Measurements from ENCODE around the gene GAMT. TPM values are rescaled to one million over a fixed set of nuclear protein-coding genes. Genes with fewer than 3 reads are reported as not detected.

GAMT gene
- total and polyA plus RNA-seq, 2 of the 13 experiments (the other 11 are each of a cell fraction or from before 2014, with no cell fraction given): 115 to 124 TPM

DNA sequence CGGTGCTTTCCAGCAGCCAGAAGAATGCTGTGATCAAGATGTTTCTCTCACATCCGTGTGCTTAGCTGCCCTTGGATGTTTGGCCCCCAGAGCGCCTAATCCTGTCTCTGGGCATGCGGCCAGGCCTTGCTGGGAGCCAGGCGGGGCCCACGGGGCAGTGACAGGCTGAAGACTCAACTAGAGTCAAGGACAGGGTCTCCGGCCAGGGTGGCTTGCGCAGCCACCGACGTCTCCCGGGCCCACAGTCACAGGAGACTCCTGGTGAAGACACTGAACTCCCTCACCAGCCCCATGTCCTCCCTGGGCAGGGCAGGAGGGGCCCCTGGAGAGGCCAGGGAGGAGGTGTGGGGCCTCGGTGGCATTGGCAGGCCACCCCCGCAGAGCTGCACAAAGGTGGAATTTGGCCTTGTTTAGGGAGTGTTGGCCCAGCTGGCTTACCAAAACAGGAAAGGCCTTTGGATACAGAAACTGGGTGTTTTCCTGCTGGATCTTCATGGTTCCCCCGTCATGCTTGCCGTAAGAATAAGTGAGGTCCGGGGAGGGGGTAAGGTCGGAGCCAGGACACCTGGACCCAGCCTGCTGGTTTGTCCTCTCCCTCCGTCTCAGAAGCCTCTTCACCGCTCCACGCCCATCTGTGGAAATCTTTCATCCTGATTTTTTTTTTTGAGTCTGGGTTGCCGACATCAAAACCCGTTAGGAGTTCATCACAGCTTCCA lies 27.6 kb downstream of the GAMT start (continued):
- TF ChIP-seq CHCHD3 (CRISPR knock-in tag; IDR thresholded peaks at IDR 0.05) (no peak), ZNF3 (CRISPR knock-in tag; IDR thresholded peaks at IDR 0.05) (0 out of 2 replicates have a peak, but pooled peaks have one; percentile 49), ATF7-NPFF (CRISPR knock-in tag; IDR thresholded peaks at IDR 0.05; ENCODE audit: low read depth) (peak; percentile 56), ESRRA (CRISPR knock-in tag; IDR thresholded peaks at IDR 0.05; ENCODE audit: low read depth) (peak; percentile 83), ZNF790 (CRISPR knock-in tag; IDR thresholded peaks at IDR 0.05; ENCODE audit: borderline replicate concordance) (peak; percentile 13), BRD4 (CRISPR knock-in tag; IDR thresholded peaks at IDR 0.05) (peak; percentile 70; the same call in 1 of the 2 replicates), ZNF605 (CRISPR knock-in tag; IDR thresholded peaks at IDR 0.05) (0 out of 2 replicates have a peak, but pooled peaks have one; percentile 53), MTF2 (CRISPR knock-in tag; IDR thresholded peaks at IDR 0.05; ENCODE audit: borderline replicate concordance) (no peak), FOXP1 (IDR thresholded peaks at IDR 0.05) (no peak), FOXP1 (CRISPR knock-in tag; IDR thresholded peaks at IDR 0.05) (peak; percentile 55; the same call in 1 of the 2 replicates), SP4 (CRISPR knock-in tag; IDR thresholded peaks at IDR 0.05) (peak; percentile 65; the same call in 1 of the 2 replicates), ZNF652 (CRISPR knock-in tag; IDR thresholded peaks at IDR 0.05; ENCODE audit: borderline replicate concordance, low read depth) (peak; percentile 20; the same call in 1 of the 2 replicates), NKX3-1 (CRISPR knock-in tag; IDR thresholded peaks at IDR 0.05) (peak; percentile 85; the same call in 1 of the 2 replicates), ZNF44 (CRISPR knock-in tag; IDR thresholded peaks at IDR 0.05) (no peak), ZSCAN12 (CRISPR knock-in tag; IDR thresholded peaks at IDR 0.05) (0 out of 2 replicates have a peak, but pooled peaks have one; percentile 53), SALL2 (CRISPR knock-in tag; IDR thresholded peaks at IDR 0.05) (no peak; the same call in 1 of the 2 replicates), ZC3H13 (CRISPR knock-in tag; IDR thresholded peaks at IDR 0.05) (peak; percentile 2; the same call in 1 of the 2 replicates)
- TF ChIP-seq, protein P1, sequence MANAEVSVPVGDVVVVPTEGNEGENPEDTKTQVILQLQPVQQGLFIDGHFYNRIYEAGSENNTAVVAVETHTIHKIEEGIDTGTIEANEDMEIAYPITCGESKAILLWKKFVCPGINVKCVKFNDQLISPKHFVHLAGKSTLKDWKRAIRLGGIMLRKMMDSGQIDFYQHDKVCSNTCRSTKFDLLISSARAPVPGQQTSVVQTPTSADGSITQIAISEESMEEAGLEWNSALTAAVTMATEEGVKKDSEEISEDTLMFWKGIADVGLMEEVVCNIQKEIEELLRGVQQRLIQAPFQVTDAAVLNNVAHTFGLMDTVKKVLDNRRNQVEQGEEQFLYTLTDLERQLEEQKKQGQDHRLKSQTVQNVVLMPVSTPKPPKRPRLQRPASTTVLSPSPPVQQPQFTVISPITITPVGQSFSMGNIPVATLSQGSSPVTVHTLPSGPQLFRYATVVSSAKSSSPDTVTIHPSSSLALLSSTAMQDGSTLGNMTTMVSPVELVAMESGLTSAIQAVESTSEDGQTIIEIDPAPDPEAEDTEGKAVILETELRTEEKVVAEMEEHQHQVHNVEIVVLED (CRISPR knock-in tag; IDR thresholded peaks at IDR 0.05; ENCODE audit: borderline replicate concordance): peak; percentile 40
- TF ChIP-seq, protein P2, sequence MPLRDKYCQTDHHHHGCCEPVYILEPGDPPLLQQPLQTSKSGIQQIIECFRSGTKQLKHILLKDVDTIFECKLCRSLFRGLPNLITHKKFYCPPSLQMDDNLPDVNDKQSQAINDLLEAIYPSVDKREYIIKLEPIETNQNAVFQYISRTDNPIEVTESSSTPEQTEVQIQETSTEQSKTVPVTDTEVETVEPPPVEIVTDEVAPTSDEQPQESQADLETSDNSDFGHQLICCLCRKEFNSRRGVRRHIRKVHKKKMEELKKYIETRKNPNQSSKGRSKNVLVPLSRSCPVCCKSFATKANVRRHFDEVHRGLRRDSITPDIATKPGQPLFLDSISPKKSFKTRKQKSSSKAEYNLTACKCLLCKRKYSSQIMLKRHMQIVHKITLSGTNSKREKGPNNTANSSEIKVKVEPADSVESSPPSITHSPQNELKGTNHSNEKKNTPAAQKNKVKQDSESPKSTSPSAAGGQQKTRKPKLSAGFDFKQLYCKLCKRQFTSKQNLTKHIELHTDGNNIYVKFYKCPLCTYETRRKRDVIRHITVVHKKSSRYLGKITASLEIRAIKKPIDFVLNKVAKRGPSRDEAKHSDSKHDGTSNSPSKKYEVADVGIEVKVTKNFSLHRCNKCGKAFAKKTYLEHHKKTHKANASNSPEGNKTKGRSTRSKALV (CRISPR knock-in tag; IDR thresholded peaks at IDR 0.05): peak; percentile 94
- TF ChIP-seq, protein P3, sequence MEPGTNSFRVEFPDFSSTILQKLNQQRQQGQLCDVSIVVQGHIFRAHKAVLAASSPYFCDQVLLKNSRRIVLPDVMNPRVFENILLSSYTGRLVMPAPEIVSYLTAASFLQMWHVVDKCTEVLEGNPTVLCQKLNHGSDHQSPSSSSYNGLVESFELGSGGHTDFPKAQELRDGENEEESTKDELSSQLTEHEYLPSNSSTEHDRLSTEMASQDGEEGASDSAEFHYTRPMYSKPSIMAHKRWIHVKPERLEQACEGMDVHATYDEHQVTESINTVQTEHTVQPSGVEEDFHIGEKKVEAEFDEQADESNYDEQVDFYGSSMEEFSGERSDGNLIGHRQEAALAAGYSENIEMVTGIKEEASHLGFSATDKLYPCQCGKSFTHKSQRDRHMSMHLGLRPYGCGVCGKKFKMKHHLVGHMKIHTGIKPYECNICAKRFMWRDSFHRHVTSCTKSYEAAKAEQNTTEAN (CRISPR knock-in tag; conservative IDR thresholded peaks at IDR 0.05): peak; percentile 92
- TF ChIP-seq, protein P4, sequence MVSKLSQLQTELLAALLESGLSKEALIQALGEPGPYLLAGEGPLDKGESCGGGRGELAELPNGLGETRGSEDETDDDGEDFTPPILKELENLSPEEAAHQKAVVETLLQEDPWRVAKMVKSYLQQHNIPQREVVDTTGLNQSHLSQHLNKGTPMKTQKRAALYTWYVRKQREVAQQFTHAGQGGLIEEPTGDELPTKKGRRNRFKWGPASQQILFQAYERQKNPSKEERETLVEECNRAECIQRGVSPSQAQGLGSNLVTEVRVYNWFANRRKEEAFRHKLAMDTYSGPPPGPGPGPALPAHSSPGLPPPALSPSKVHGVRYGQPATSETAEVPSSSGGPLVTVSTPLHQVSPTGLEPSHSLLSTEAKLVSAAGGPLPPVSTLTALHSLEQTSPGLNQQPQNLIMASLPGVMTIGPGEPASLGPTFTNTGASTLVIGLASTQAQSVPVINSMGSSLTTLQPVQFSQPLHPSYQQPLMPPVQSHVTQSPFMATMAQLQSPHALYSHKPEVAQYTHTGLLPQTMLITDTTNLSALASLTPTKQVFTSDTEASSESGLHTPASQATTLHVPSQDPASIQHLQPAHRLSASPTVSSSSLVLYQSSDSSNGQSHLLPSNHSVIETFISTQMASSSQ (IDR thresholded peaks at IDR 0.05; ENCODE audit: low read depth): no peak; the same call in 1 of the 2 replicates
- TF ChIP-seq, protein P4 (CRISPR knock-in tag; IDR thresholded peaks at IDR 0.05; ENCODE audit: borderline replicate concordance): peak; percentile 46; the same call in 1 of the 2 replicates

Measured in HepG2 (cell line).